ENCODE data around the gene CHST8. TPM values are rescaled to one million over a fixed set of nuclear protein-coding genes. Genes with fewer than 3 reads are reported as not detected.

CHST8 gene
- total RNA-seq, 1 experiment from 2014 or later = not detected

- H3K27me3 ChIP-seq (replicated peaks; ENCODE audit: control insufficient read depth, insufficient read depth, low read length) = no peaks in the 10 kb centered on the region
- no peak for TF ChIP-seq CTCF (IDR thresholded peaks at IDR 0.05; ENCODE audit: insufficient read depth in 1 of 2, low read depth in 1 of 2, low read length in 1 of 2, severe bottlenecking in 1 of 2, unreplicated experiment in 1 of 2)
- ChIA-PET POLR2A (no interaction called here), CTCF (no interaction called here)
- Mint-ChIP-seq H3K9me3 (ENCODE audit: unreplicated experiment) (peaks cover 12% of the 10 kb centered on the region), H3K4me1 (ENCODE audit: low read depth, unreplicated experiment) (no peaks in the 10 kb centered on the region), H3K27me3 (ENCODE audit: insufficient read depth, unreplicated experiment) (peaks cover 4% of the 10 kb centered on the region), H3K36me3 (ENCODE audit: insufficient read depth, unreplicated experiment) (no peaks in the 10 kb centered on the region), H3K4me3 (ENCODE audit: unreplicated experiment) (no peak overlapping the region), H3K27ac (ENCODE audit: unreplicated experiment) (no peak overlapping the region)
- no peak overlapping the region for H3K4me3 ChIP-seq (ENCODE audit: low read depth, low read length)
- no TSS peak for BruUV-seq (replicated peaks)
- intact Hi-C loops (cut with micrococcal nuclease; ENCODE audit: unreplicated experiment) = no loop called here
- H3K9me3 ChIP-seq = 0 out of 2 replicates have a peak, but pooled peaks cover 3% of the 10 kb centered on the region
- no peaks in the 10 kb centered on the region for H3K4me1 ChIP-seq
- no peaks in the 10 kb centered on the region for H3K36me3 ChIP-seq (ENCODE audit: control insufficient read depth, insufficient read depth, low read length)
- no peak for DNase-seq
These were observed 38.8 kb upstream of the CHST8 start for GRCh38 chr19:33582914-33583313.

- Mint-ChIP-seq H3K27ac (ENCODE audit: unreplicated experiment) (no peak overlapping the region), H3K9me3 (ENCODE audit: unreplicated experiment) (peaks cover 18% of the 10 kb centered on the region), H3K27me3 (ENCODE audit: insufficient read depth, unreplicated experiment) (peaks cover 11% of the 10 kb centered on the region), H3K4me1 (ENCODE audit: low read depth, unreplicated experiment) (no peaks in the 10 kb centered on the region), H3K4me3 (ENCODE audit: unreplicated experiment) (no peak overlapping the region), H3K36me3 (ENCODE audit: insufficient read depth, unreplicated experiment) (no peaks in the 10 kb centered on the region)
- Histone ChIP-seq H3K4me1 (no peaks in the 10 kb centered on the region), H3K36me3 (ENCODE audit: control insufficient read depth, insufficient read depth, low read length) (no peaks in the 10 kb centered on the region), H3K9me3 (0 out of 2 replicates have a peak, but pooled peaks cover 3% of the 10 kb centered on the region), H3K27me3 (replicated peaks; ENCODE audit: control insufficient read depth, insufficient read depth, low read length) (no peaks in the 10 kb centered on the region), H3K4me3 (ENCODE audit: low read depth, low read length) (no peak overlapping the region)
- POLR2A ChIA-PET = no interaction called here
- no TSS peak for BruUV-seq (replicated peaks)
- intact Hi-C loops (cut with micrococcal nuclease; ENCODE audit: unreplicated experiment) = no loop called here
- DNase-seq = no peak
- CTCF ChIA-PET = no interaction called here
- TF ChIP-seq CTCF (IDR thresholded peaks at IDR 0.05; ENCODE audit: insufficient read depth in 1 of 2, low read depth in 1 of 2, low read length in 1 of 2, severe bottlenecking in 1 of 2, unreplicated experiment in 1 of 2) = no peak
These were observed 34.6 kb upstream of the CHST8 start for GRCh38 chr19:33587150-33587549.

GRCh38 chr19:33590224-33590623 lies 31.5 kb upstream of the CHST8 start:
- DNase-seq = no peak
- intact Hi-C loops (cut with micrococcal nuclease; ENCODE audit: unreplicated experiment) = no loop called here
- POLR2A ChIA-PET = no interaction called here
- Mint-ChIP-seq H3K9me3 (ENCODE audit: unreplicated experiment) (peaks cover 28% of the 10 kb centered on the region), H3K27ac (ENCODE audit: unreplicated experiment) (no peak overlapping the region), H3K27me3 (ENCODE audit: insufficient read depth, unreplicated experiment) (peaks cover 9% of the 10 kb centered on the region), H3K4me3 (ENCODE audit: unreplicated experiment) (no peak overlapping the region), H3K36me3 (ENCODE audit: insufficient read depth, unreplicated experiment) (no peaks in the 10 kb centered on the region), H3K4me1 (ENCODE audit: low read depth, unreplicated experiment) (no peaks in the 10 kb centered on the region)
- no peak for TF ChIP-seq CTCF (IDR thresholded peaks at IDR 0.05; ENCODE audit: insufficient read depth in 1 of 2, low read depth in 1 of 2, low read length in 1 of 2, severe bottlenecking in 1 of 2, unreplicated experiment in 1 of 2)
- BruUV-seq (replicated peaks) = no TSS peak
- Histone ChIP-seq H3K36me3 (ENCODE audit: control insufficient read depth, insufficient read depth, low read length) (no peaks in the 10 kb centered on the region), H3K4me3 (ENCODE audit: low read depth, low read length) (no peak overlapping the region), H3K4me1 (no peaks in the 10 kb centered on the region), H3K9me3 (peaks cover 15% of the 10 kb centered on the region), H3K27me3 (replicated peaks; ENCODE audit: control insufficient read depth, insufficient read depth, low read length) (no peaks in the 10 kb centered on the region)
- CTCF ChIA-PET = no interaction called here

All from Caco-2 (cell line).